Memory B cell (primary cell): ENCODE data around the gene NES.

Experiments
- ATAC-seq: fragments of 150-1000 bp; cut with Tn5 transposase; 2 replicates; pipeline ENCODE4 v1.10.0; 2021; ENCODE audit warnings: low read depth, mild to moderate bottlenecking, moderate library complexity
- DNase-seq, 2 donors: peaks; one replicate each; pipeline ENCODE4 v3.0.0; 2022; ENCODE audit warnings: low spot score in 2 of 2
- H3K27ac Mint-ChIP-seq: one replicate; pipeline ENCODE4 v1.8.0; 2022; ENCODE audit warnings: mild to moderate bottlenecking, moderate library complexity, mixed read lengths
- H3K27me3 Mint-ChIP-seq: one replicate; pipeline ENCODE4 v1.8.0; 2022; ENCODE audit warnings: mixed read lengths
- H3K36me3 Mint-ChIP-seq: one replicate; pipeline ENCODE4 v1.8.0; 2022; ENCODE audit warnings: mild to moderate bottlenecking, mixed read lengths
- H3K4me1 Mint-ChIP-seq: one replicate; pipeline ENCODE4 v1.8.0; 2022; ENCODE audit warnings: mixed read lengths
- H3K4me3 Mint-ChIP-seq: one replicate; pipeline ENCODE4 v1.8.0; 2022; ENCODE audit warnings: mild to moderate bottlenecking, moderate library complexity, mixed read lengths
- H3K9me3 Mint-ChIP-seq: one replicate; pipeline ENCODE4 v1.8.0; 2022; ENCODE audit warnings: mixed read lengths

NES gene, protein sequence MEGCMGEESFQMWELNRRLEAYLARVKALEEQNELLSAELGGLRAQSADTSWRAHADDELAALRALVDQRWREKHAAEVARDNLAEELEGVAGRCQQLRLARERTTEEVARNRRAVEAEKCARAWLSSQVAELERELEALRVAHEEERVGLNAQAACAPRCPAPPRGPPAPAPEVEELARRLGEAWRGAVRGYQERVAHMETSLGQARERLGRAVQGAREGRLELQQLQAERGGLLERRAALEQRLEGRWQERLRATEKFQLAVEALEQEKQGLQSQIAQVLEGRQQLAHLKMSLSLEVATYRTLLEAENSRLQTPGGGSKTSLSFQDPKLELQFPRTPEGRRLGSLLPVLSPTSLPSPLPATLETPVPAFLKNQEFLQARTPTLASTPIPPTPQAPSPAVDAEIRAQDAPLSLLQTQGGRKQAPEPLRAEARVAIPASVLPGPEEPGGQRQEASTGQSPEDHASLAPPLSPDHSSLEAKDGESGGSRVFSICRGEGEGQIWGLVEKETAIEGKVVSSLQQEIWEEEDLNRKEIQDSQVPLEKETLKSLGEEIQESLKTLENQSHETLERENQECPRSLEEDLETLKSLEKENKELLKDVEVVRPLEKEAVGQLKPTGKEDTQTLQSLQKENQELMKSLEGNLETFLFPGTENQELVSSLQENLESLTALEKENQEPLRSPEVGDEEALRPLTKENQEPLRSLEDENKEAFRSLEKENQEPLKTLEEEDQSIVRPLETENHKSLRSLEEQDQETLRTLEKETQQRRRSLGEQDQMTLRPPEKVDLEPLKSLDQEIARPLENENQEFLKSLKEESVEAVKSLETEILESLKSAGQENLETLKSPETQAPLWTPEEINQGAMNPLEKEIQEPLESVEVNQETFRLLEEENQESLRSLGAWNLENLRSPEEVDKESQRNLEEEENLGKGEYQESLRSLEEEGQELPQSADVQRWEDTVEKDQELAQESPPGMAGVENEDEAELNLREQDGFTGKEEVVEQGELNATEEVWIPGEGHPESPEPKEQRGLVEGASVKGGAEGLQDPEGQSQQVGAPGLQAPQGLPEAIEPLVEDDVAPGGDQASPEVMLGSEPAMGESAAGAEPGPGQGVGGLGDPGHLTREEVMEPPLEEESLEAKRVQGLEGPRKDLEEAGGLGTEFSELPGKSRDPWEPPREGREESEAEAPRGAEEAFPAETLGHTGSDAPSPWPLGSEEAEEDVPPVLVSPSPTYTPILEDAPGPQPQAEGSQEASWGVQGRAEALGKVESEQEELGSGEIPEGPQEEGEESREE (N-terminal part only)

DNA sequence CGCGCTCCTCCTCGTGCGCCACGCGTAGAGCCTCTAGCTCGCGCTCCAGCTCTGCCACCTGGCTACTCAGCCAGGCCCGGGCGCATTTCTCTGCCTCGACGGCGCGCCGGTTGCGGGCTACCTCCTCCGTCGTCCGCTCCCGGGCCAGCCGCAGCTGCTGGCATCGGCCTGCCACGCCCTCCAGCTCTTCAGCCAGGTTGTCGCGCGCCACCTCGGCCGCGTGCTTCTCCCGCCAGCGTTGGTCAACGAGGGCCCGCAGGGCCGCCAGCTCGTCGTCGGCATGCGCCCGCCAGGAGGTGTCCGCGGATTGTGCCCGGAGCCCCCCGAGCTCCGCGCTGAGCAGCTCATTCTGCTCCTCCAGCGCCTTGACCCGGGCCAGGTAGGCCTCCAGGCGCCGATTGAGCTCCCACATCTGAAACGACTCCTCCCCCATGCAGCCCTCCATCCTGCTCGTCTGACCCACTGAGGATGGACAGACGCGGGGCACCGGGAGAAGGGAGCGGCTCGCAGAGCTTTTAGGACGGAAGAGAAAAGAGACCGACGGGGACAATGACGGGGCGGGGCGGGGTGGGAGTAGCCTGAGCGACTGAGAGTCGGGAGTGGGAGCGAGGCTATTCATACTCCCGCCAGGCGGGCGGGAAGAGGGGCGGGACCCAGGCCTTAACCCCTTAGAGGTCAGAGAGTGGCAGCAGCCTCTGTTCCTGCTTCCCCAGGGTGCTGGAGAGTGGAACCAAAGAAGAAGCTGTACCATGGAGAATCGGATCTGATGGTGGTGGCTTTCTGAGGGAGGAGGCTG is at the start of gene NES:
Gene NES, minus strand, starts transcription at position 588 of the 796 bp plus-strand sequence. Its CDS starts 143 bp downstream, at position 445.
- DNase-seq (no peak), ATAC-seq (no peak)
- no peaks in the 10 kb centered on the region for H3K36me3 Mint-ChIP-seq
- peak within 1 kb of the TSS; percentile 33 for H3K4me3 Mint-ChIP-seq
- peaks cover 8% of the 10 kb centered on the region for H3K4me1 Mint-ChIP-seq
- H3K27me3 Mint-ChIP-seq = peaks cover 17% of the 10 kb centered on the region
- H3K9me3 Mint-ChIP-seq = no peaks in the 10 kb centered on the region
- H3K27ac Mint-ChIP-seq = no peak within 1 kb of the TSS

DNA sequence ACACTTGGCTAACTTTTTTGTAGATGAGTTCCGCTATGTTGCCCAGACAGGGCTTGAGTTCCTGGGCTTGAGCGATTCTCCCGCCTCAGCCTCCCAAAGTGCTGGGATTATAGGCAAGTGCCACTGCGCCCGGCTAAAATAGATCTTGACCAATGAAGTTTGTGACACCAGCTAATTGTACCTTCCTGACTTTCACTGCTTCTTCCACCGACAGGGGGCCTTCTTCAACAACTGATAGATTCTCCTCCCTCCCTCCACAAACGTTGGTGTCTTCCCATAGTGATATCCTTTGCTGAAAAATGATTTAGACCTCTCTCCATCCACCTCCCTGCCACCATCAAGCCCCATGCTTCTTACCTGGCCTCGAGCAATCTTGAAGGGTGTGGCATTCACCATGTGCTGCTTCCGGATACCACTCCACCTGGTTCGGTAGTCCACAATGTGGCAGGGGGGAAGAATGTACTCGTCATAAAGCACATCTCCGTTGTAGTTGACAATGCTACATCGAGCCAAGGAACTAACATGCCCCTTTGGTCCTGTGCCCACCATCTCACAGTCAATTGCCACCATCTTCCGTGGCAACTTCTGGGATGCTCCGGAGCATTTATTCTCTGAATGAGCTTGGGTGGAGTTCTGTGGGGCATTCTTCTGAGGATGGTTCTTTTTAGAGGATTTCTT is 49.5 kb upstream of the NES start:
- Mint-ChIP-seq H3K27me3 (no peaks in the 10 kb centered on the region), H3K4me1 (peaks cover 36% of the 10 kb centered on the region), H3K27ac (no peak overlapping the region), H3K4me3 (no peak overlapping the region), H3K36me3 (peaks cover 18% of the 10 kb centered on the region), H3K9me3 (no peaks in the 10 kb centered on the region)
- no peak for ATAC-seq
- DNase-seq = peak in 1 of 2 donors; percentile 38

DNA sequence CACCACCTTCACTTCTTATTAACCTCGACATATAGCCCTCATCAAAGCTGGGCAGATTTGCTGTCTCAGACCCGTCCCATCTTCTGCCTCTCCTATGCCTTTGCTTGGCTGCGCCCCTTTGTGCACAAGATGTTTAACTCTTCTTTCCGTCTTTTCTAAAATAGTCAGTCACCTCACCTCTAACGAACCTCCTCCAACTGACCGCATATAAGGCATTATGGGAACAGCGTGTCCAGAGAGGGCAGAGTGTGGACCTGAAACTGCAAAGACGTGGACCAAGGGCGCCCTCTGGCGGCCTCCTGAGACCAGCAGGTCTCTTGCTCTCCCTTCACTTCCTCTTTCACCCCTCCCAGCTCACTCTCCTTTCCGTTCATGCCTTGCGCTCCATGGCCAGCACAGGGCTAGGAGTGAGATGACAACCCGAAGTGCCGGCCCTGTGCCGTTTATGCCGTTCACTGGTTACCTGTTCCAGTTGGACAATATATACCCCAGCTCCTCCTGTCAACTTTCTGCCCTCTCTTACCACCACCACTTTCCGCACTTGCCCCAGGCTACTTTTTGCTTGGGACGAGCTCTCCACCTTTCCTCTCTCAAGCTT is 48.6 kb upstream of the NES start:
- peak; percentile 34 for ATAC-seq
- no peaks in the 10 kb centered on the region for H3K27me3 Mint-ChIP-seq
- DNase-seq = peak; percentile 77 to 78
- H3K27ac Mint-ChIP-seq = no peak overlapping the region
- no peak overlapping the region for H3K4me3 Mint-ChIP-seq
- peaks cover 18% of the 10 kb centered on the region for H3K36me3 Mint-ChIP-seq
- peaks cover 32% of the 10 kb centered on the region for H3K4me1 Mint-ChIP-seq
- H3K9me3 Mint-ChIP-seq = no peaks in the 10 kb centered on the region

DNA sequence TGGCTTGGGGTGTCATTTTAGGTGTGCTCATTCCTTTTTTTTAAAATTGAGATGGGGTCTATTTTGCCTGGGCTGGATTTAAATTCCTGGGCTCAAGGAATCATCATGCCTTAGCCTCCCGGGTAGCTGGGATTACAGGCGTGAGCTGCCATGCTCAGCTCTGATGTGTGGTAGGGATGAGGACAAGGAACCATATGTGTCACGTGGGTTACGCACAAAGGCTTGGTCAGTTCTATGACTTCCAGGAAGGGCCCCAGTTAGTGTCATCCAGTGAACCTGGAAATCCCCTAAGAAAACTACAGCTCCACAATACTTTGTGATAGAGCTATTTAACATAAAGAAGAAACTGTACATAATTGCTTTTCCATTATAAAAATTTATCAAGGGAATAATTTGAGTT is 44.3 kb upstream of the NES start:
- Mint-ChIP-seq H3K4me3 (no peak overlapping the region), H3K27me3 (no peaks in the 10 kb centered on the region), H3K36me3 (peaks cover 24% of the 10 kb centered on the region), H3K27ac (no peak overlapping the region), H3K4me1 (peaks cover 13% of the 10 kb centered on the region), H3K9me3 (no peaks in the 10 kb centered on the region)
- ATAC-seq (no peak), DNase-seq (no peak)

DNA sequence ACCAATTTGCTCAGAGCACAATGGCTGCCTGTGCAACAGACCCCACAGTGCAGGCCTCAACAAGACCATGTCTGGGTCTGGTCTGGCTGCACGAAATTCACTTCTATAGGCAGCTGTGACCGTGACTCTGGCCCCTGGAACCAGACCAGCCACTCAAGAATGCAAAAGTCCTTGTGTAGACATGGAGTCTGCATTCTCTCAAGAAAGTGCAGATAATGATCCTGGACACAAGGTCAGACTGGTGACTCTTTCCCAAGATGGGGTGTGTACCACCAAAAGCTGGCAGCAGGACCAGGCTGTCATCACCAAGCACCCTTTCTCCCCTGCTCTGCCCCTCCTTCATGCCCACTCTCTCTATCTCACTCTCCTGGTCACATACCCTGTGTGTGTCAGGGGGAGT is 43.9 kb upstream of the NES start:
- Mint-ChIP-seq H3K4me3 (no peak overlapping the region), H3K4me1 (peaks cover 13% of the 10 kb centered on the region), H3K27ac (no peak overlapping the region), H3K27me3 (no peaks in the 10 kb centered on the region), H3K9me3 (no peaks in the 10 kb centered on the region), H3K36me3 (peaks cover 26% of the 10 kb centered on the region)
- ATAC-seq = no peak
- DNase-seq = no peak

DNA sequence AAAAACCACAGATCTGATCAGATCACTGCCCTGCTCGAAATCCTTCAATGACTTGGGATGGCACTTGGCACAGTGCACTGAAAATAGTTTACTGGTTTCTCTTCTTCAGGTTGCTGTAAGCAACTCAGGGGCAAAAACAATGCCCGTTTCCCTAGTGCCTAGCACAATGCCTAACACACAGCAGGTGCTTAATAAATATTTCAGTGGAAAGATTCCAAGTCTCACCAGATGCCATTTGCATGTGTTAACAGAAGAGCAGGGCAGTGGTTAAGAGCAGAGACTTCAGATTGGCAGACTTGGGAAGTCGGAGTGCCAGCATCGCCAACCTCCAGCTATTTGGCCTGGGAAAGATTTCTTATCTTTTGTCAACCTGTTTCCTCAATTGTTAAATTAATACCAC is 40.1 kb upstream of the NES start:
- no peak for ATAC-seq
- no peaks in the 10 kb centered on the region for H3K9me3 Mint-ChIP-seq
- peaks cover 3% of the 10 kb centered on the region for H3K4me1 Mint-ChIP-seq
- H3K36me3 Mint-ChIP-seq = peaks cover 23% of the 10 kb centered on the region
- H3K27me3 Mint-ChIP-seq = no peaks in the 10 kb centered on the region
- H3K27ac Mint-ChIP-seq = no peak overlapping the region
- no peak for DNase-seq
- H3K4me3 Mint-ChIP-seq = no peak overlapping the region

DNA sequence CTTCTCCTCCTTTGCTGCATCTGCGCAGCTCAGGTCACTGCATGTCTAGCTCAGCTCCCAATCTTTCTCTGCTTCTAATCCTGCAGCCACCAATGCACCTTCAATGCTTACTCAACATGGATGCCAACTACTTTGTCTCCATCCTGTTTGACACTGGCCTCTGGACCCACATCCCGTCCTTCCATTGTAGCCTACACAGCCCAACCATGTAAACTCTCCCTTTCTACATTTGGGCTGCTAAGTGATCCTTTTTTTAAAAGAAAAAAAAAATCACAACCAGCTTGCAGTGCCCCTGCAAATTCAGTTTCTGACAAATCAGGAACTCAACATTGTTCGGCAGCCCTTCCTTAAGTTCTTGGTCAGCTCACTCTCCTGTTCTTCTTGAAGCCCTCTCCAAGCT is 37.6 kb upstream of the NES start:
- Mint-ChIP-seq H3K9me3 (no peaks in the 10 kb centered on the region), H3K36me3 (peaks cover 21% of the 10 kb centered on the region), H3K27me3 (no peaks in the 10 kb centered on the region), H3K4me1 (peaks cover 3% of the 10 kb centered on the region), H3K4me3 (no peak overlapping the region), H3K27ac (no peak overlapping the region)
- DNase-seq (no peak), ATAC-seq (no peak)

DNA sequence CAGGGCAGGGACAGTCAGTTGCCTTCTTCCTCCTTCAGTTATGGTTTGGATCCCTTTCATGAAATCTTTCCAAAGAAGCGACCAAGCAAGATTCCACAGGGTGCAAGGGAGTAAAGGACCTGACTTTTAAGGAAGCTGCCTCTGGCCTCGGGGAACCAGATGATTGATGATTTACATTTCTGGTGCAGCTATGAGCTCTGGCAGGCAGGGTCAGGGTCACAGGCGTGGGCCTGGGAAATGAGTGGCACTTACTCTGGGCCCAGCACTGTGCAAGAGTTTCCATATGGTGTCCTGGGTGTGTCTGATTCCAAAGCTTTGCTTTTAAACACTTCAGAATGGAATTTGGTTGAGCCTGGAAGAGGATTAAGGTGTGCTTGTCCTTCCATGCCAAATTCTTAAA is 35.4 kb upstream of the NES start:
- peaks cover 19% of the 10 kb centered on the region for H3K36me3 Mint-ChIP-seq
- H3K27ac Mint-ChIP-seq = no peak overlapping the region
- H3K27me3 Mint-ChIP-seq = no peaks in the 10 kb centered on the region
- DNase-seq (no peak), ATAC-seq (no peak)
- H3K4me1 Mint-ChIP-seq = peaks cover 3% of the 10 kb centered on the region
- no peak overlapping the region for H3K4me3 Mint-ChIP-seq
- H3K9me3 Mint-ChIP-seq = no peaks in the 10 kb centered on the region

DNA sequence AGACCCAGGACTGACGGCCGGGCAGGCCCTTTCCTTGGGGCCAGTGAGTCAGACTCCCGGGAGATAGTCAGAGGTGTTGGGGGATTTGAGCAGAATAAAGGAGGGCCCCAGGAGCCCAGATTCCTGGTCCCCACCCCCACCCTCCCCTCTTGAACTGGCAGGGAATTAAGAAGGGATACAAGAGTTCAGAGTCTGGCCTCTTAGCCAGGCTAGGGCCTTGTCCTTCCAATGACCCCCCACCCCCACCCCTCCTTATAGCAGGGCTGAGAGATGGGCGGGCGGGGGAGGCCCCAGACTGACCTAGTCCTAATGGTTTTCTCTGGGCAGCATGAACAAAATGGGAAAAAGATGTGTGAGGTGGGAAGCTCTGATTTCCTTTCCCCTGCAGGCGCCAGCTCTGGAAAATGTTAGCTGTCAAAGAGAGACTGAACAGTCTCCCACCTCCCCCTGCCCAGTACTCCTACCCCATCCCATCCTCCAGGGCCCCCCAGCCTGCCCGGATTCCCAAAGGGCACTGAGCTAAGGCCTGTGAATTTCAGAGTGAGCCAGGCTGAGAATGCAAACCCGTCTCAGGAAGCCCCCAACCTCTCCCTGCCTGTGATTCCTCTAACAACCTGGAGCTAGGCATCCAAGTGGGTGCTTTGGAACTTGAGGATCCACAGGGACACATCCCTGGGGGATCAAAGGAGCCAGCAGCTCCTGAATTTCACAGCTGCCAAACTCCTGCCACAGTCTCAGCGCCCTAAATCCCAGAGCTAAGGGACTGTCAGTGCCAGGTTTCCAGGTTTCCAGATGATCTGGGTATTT is 34.0 kb upstream of the NES start:
- Mint-ChIP-seq H3K27ac (no peak overlapping the region), H3K9me3 (no peaks in the 10 kb centered on the region), H3K27me3 (no peaks in the 10 kb centered on the region), H3K4me1 (peaks cover 9% of the 10 kb centered on the region), H3K4me3 (no peak overlapping the region), H3K36me3 (peaks cover 12% of the 10 kb centered on the region)
- ATAC-seq = no peak
- DNase-seq = no peak

DNA sequence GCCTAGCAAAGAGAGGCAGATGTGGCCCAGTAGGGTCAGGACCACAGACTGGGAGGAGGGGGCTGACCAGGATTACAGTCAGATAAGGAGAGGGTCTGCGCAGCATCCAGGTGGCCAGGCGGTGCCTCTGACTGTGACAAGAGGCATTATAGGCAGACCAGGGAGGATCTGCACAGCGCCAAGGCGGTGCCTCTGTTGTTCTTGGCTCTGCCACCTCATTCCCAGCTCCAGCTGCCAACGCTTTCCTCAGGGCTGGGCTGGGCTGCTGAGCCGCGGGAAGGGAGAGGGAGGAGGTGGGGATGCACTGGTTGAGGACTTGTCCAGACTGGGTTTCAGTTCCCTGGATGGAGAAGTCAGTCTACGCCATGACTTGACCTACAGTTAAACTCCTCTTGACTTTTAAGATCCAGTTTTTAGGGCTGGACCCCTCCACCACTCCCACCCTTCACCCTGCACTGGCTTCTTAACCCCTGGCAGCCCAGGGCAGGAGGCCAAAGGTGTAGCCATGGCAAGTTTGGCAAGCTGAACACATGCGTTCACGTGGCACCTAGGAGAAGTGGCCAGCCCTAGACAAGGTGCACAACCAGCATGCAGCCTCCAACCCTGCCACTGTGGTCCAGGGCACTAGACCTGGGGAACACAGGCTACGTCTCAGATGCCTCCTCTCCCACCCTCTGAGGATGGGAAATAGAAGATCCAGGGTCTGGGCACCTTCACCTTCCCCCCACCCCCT is 32.7 kb upstream of the NES start:
- H3K4me3 Mint-ChIP-seq = no peak overlapping the region
- peak overlapping the region; percentile 36 for H3K27ac Mint-ChIP-seq
- H3K36me3 Mint-ChIP-seq = peaks cover 2% of the 10 kb centered on the region
- H3K27me3 Mint-ChIP-seq = no peaks in the 10 kb centered on the region
- no peak for DNase-seq
- H3K4me1 Mint-ChIP-seq = peaks cover 10% of the 10 kb centered on the region
- no peak for ATAC-seq
- no peaks in the 10 kb centered on the region for H3K9me3 Mint-ChIP-seq

DNA sequence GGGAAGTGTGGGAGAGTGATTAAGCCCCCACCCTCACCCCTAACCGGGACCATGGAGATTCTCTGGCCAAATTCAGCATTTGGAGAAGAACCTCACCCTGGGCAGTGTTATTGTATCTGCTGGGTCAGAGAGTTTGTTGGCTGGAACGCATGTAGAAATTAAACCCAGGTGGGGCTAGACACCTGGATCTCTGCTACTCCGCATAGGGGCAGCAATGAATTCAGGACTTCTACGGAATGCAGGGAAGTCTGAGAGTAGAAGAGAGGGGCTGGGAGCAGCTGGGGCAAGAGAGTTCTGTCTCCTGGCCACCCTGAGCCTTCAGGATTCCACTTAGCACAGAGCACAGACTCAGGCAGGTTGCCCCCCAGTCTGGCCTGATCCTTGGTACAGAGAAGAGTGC is 31.8 kb upstream of the NES start:
- Mint-ChIP-seq H3K4me3 (no peak overlapping the region), H3K9me3 (no peaks in the 10 kb centered on the region), H3K27ac (peak overlapping the region; percentile 36), H3K4me1 (peaks cover 15% of the 10 kb centered on the region), H3K36me3 (no peaks in the 10 kb centered on the region), H3K27me3 (peaks cover 4% of the 10 kb centered on the region)
- ATAC-seq (no peak), DNase-seq (no peak)
